Amygdala (tissue), 56 donors: Measurements from ENCODE around the gene ABAT.

ENCODE experiments used
- DNase-seq, 56 donors: peaks; one replicate each; lab custom pipeline; 2025; lab: John Stamatoyannopoulos, UW

The ABAT gene

GRCh38 chr16:8714807-8715206, 40.4 kb downstream of the ABAT start:
- DNase-seq = no peak

GRCh38 chr16:8716052-8716451, 41.6 kb downstream of the ABAT start:
- no peak for DNase-seq

- DNase-seq = no peak
Observed at GRCh38 chr16:8716592-8716991, 42.2 kb downstream of the ABAT start.

- no peak for DNase-seq
Observed at GRCh38 chr16:8717469-8717868, 43.1 kb downstream of the ABAT start.

GRCh38 chr16:8717892-8718415, 43.5 kb downstream of the ABAT start:
- no peak for DNase-seq

GRCh38 chr16:8718851-8719680, 44.6 kb downstream of the ABAT start:
- DNase-seq = peak in 1 of 56 donors; percentile 1

- DNase-seq = peak in 36 of 56 donors; percentile 6 to 70 (median 24)
Observed at GRCh38 chr16:8720080-8720966, 45.9 kb downstream of the ABAT start.

GRCh38 chr16:8720967-8721308, 46.5 kb downstream of the ABAT start:
- DNase-seq = no peak

- no peak for DNase-seq
Observed at GRCh38 chr16:8721336-8722024, 47.1 kb downstream of the ABAT start.

GRCh38 chr16:8722025-8722348, 47.6 kb downstream of the ABAT start:
- no peak for DNase-seq

- DNase-seq = no peak
Observed at GRCh38 chr16:8725513-8726178, 51.2 kb downstream of the ABAT start.

GRCh38 chr16:8727131-8727806, 52.9 kb downstream of the ABAT start:
- DNase-seq = no peak

GRCh38 chr16:8727857-8728618, 53.6 kb downstream of the ABAT start:
- no peak for DNase-seq

GRCh38 chr16:8729779-8730334, 55.4 kb downstream of the ABAT start:
- peak in 1 of 56 donors; percentile 23 for DNase-seq

GRCh38 chr16:8730335-8730915, 56.0 kb downstream of the ABAT start:
- DNase-seq = peak in 10 of 56 donors; percentile 4 to 37 (median 12)

- DNase-seq = no peak
Observed at GRCh38 chr16:8733849-8734540, 59.6 kb downstream of the ABAT start.

GRCh38 chr16:8735574-8735973, 61.2 kb downstream of the ABAT start:
- DNase-seq = no peak
